GM10847 (cell line): Measurements from ENCODE around the gene DPPA5.

ENCODE experiments used
- POLR2A ChIP-seq: IDR thresholded peaks from 2 replicates; pipeline ENCODE4 v1.6.1; 2011; ENCODE audit not compliant: insufficient read length; ENCODE audit errors: extremely low read depth

The DPPA5 gene

DNA sequence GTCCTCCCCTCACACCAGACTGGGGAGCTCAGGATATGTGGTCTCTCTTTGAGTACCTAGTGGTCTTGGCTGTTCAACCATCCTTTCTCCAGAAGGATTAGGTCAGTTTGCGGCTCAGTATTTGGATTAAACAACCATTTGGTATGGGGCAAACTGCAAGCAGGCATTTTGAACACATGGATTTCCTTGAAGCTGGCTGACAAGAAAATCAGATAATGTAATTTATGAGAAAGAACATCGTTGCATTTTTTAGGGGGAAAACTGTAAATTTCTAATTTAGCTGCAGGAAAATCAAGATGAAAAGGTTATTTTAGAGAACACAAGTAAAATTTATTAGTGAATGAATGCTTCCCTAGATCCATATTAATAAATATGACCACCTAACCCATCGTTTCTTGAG is 25.3 kb downstream of the DPPA5 start:
- no peak for TF ChIP-seq POLR2A

- TF ChIP-seq POLR2A = no peak
Measured at GRCh38 chr6:73325656-73326055, 28.4 kb downstream of the DPPA5 start.

DNA sequence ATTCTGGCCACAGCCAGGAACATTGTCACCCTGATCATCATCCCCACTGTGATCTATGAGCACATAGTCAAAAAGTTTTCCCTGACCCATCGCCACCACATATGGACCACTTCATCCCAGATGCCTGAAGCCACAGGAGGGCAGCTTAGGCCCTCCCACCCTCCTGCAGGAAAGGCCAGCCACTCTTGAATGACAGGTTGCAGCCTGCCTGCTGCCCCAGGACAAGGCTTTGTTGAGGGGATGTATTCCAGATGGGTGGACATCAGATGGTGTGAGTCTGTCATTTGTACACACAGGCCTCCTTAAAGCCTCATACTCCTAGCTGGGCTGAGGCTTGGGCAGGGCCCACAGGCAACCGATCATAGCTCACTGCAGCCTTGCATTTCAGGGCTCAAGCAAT is 30.8 kb downstream of the DPPA5 start:
- TF ChIP-seq POLR2A = no peak

DNA sequence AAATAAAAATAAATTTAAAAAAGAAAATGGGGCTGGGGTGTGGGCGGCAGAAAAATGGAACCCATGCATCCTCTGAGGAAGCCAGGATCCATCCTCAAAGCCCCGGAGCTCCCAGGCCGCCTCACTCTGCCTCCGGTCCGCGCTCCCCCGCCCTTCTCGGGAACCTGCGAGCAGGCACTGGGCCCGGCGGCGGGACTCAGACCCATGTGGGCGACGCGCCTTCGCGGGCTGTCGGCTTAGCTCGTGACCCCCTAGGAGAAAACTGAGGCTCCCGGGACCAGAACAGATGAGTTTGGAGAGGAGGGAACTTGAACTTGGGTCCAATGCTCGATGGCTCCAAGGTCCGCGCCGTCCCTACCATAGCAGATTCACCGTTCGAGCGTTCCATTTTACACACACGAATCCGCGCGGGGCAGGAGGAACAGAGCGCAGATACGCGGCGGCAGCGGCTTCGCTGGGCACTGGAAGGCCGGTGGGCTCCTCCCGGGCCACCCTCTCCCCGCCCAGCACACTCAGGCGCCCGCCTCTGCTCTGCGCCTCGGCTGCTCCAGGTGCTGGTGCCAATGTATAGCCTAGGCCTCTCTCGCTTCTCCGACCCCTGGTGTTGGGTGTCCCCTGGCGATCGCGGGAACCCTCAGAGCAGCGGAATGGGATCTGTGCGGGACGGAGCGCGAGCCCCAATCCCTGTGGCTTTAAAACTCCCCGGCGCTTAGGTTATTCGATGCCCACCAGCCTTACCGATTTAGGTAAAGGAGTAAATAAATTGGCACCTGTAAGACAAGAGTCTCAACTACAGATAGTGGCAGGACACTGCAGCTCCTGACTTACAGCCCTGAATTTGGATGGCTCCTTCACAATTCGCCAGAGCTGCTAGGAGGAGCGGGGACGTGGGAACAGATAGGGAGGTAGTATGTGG is 39.2 kb downstream of the DPPA5 start:
- TF ChIP-seq POLR2A = no peak

GRCh38 chr6:73309785-73310502 is 44.1 kb downstream of the DPPA5 start:
- peak; percentile 58 for TF ChIP-seq POLR2A

- TF ChIP-seq POLR2A = no peak
Measured at GRCh38 chr6:73309535-73309784, 44.6 kb downstream of the DPPA5 start.

DNA sequence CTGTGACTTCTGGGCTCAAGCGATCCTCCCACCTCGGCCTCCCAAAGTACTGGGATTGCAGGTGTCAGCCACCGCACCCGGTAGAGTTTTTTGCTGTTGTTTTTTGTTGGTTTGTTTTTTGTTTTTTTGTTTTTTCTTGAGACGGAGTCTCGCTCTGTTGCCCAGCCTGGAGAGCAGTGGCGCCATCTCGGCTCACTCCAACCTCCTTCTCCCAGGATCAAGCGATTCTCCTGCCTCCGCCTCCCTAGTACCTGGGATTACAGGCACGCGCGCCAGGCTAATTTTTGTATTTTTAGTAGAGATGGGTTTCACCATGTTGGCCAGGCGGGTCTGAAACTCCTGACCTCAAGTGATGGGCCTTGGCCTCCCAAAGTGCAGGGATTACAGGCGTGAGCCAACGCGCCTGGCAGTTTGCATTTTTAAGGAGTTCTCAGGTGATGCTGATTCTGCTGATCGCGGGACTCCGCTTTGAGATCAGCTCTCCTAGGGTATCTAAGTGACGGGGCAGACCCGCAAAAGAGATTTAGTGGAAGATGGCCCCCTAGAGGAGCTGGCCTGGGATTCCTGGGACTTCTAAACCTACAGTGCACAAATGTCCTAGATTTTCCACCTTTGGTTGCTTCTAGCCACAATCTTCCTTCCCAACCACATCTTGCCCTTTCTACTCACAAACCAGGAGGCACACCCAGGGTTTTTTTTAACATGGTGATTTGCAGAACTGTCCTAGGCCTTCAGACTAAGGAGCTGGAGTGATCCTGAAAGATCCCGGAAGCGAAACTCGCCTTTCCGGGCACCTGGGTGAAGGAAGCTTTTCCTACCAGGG is 45.2 kb downstream of the DPPA5 start:
- TF ChIP-seq POLR2A = no peak
